Measurements from ENCODE around the gene RDH13. TPM values are rescaled to one million over a fixed set of nuclear protein-coding genes. Genes with fewer than 3 reads are reported as not detected.

The RDH13 gene
- total and polyA plus RNA-seq, 2 of the 8 experiments (the other 6 are each of a cell fraction or from before 2014, with no cell fraction given) = 15.9 to 31.5 TPM

DNA sequence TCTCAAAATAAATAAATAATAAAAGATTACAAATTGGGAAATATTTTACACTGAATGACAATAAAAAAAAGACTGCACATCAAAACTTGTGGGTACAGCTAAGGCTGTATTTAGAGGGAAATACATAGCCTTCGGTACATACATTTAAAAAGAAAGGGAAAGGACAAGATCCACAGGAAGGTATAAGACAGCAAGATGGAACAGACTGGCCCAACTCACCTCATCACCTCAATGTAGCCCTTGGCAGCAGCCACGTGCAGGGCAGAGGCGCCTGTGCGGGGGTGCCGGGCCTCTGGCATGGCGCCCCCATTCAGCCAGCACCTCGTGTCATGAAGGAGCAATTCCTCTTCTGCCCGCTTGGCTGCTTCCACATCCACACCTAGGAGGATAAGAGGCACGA, 40.2 kb upstream of the RDH13 start (continued):
- TF ChIP-seq SRF (IDR thresholded peaks at IDR 0.05; ENCODE audit: low read depth, low read length) (no peak), SUZ12 (IDR thresholded peaks at IDR 0.05; ENCODE audit: low read length) (no peak), POU5F1 (IDR thresholded peaks at IDR 0.05; ENCODE audit: low read depth, low read length) (no peak), GTF2F1 (IDR thresholded peaks at IDR 0.05; ENCODE audit: borderline replicate concordance, low read depth, low read length) (no peak), HDAC2 (IDR thresholded peaks at IDR 0.05; ENCODE audit: borderline replicate concordance in 1 of 2, low read depth in 2 of 2, low read length in 2 of 2) (no peak), EZH2 (IDR thresholded peaks at IDR 0.05; ENCODE audit: low read depth, low read length, severe bottlenecking) (no peak)
- TF ChIP-seq, protein P1, sequence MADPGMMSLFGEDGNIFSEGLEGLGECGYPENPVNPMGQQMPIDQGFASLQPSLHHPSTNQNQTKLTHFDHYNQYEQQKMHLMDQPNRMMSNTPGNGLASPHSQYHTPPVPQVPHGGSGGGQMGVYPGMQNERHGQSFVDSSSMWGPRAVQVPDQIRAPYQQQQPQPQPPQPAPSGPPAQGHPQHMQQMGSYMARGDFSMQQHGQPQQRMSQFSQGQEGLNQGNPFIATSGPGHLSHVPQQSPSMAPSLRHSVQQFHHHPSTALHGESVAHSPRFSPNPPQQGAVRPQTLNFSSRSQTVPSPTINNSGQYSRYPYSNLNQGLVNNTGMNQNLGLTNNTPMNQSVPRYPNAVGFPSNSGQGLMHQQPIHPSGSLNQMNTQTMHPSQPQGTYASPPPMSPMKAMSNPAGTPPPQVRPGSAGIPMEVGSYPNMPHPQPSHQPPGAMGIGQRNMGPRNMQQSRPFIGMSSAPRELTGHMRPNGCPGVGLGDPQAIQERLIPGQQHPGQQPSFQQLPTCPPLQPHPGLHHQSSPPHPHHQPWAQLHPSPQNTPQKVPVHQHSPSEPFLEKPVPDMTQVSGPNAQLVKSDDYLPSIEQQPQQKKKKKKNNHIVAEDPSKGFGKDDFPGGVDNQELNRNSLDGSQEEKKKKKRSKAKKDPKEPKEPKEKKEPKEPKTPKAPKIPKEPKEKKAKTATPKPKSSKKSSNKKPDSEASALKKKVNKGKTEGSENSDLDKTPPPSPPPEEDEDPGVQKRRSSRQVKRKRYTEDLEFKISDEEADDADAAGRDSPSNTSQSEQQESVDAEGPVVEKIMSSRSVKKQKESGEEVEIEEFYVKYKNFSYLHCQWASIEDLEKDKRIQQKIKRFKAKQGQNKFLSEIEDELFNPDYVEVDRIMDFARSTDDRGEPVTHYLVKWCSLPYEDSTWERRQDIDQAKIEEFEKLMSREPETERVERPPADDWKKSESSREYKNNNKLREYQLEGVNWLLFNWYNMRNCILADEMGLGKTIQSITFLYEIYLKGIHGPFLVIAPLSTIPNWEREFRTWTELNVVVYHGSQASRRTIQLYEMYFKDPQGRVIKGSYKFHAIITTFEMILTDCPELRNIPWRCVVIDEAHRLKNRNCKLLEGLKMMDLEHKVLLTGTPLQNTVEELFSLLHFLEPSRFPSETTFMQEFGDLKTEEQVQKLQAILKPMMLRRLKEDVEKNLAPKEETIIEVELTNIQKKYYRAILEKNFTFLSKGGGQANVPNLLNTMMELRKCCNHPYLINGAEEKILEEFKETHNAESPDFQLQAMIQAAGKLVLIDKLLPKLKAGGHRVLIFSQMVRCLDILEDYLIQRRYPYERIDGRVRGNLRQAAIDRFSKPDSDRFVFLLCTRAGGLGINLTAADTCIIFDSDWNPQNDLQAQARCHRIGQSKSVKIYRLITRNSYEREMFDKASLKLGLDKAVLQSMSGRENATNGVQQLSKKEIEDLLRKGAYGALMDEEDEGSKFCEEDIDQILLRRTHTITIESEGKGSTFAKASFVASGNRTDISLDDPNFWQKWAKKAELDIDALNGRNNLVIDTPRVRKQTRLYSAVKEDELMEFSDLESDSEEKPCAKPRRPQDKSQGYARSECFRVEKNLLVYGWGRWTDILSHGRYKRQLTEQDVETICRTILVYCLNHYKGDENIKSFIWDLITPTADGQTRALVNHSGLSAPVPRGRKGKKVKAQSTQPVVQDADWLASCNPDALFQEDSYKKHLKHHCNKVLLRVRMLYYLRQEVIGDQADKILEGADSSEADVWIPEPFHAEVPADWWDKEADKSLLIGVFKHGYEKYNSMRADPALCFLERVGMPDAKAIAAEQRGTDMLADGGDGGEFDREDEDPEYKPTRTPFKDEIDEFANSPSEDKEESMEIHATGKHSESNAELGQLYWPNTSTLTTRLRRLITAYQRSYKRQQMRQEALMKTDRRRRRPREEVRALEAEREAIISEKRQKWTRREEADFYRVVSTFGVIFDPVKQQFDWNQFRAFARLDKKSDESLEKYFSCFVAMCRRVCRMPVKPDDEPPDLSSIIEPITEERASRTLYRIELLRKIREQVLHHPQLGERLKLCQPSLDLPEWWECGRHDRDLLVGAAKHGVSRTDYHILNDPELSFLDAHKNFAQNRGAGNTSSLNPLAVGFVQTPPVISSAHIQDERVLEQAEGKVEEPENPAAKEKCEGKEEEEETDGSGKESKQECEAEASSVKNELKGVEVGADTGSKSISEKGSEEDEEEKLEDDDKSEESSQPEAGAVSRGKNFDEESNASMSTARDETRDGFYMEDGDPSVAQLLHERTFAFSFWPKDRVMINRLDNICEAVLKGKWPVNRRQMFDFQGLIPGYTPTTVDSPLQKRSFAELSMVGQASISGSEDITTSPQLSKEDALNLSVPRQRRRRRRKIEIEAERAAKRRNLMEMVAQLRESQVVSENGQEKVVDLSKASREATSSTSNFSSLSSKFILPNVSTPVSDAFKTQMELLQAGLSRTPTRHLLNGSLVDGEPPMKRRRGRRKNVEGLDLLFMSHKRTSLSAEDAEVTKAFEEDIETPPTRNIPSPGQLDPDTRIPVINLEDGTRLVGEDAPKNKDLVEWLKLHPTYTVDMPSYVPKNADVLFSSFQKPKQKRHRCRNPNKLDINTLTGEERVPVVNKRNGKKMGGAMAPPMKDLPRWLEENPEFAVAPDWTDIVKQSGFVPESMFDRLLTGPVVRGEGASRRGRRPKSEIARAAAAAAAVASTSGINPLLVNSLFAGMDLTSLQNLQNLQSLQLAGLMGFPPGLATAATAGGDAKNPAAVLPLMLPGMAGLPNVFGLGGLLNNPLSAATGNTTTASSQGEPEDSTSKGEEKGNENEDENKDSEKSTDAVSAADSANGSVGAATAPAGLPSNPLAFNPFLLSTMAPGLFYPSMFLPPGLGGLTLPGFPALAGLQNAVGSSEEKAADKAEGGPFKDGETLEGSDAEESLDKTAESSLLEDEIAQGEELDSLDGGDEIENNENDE (IDR thresholded peaks at IDR 0.05; ENCODE audit: insufficient replicate concordance, low read length) = no peak
